HL-60 (cell line): ENCODE measurements around the gene NCOR2.

Experiments used
- GABPA ChIP-seq: IDR thresholded peaks from 2 replicates; pipeline ENCODE4 v1.6.1; 2012; ENCODE audit warnings: low read depth
- POLR2AphosphoS5 ChIP-seq: IDR thresholded peaks from 2 replicates; pipeline ENCODE4 v1.6.1; 2012; ENCODE audit warnings: low read depth
- TF ChIP-seq, protein P1 (sequence below): IDR thresholded peaks from one replicate; pipeline ENCODE4 v1.5.1; 2011; ENCODE audit warnings: low read length, control low read depth, inconsistent platforms; ENCODE audit not compliant: insufficient read depth
- TF ChIP-seq, protein P2 (sequence below): IDR thresholded peaks from 2 replicates; pipeline ENCODE4 v1.6.1; 2012; ENCODE audit warnings: low read depth; ENCODE audit not compliant: insufficient replicate concordance

DNA sequence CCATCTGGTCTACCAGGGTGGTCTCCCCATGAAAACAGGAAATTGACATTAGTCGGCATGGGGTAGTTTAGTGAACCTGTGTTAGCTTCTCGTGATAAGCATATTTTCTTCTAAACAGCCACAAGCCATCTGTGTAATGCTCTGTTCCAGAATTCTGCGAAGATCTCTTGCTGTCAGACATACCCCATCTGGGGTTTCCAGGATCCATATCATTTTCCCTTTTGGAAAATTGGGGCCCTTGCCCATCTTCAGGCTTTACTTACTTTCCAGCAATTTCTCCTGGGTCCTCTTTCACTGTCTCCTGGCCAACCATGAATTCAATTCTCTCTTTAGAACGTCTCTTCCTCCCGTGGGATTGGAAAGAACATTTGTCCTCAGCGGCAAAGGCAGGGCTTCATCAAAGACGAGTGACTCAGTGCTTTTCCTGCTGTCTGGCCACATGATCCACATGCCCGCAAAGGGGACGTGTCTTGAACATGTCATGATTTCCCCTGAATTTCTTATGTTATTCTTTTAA, 21.4 kb upstream of the NCOR2 start:
- TF ChIP-seq, protein P1, sequence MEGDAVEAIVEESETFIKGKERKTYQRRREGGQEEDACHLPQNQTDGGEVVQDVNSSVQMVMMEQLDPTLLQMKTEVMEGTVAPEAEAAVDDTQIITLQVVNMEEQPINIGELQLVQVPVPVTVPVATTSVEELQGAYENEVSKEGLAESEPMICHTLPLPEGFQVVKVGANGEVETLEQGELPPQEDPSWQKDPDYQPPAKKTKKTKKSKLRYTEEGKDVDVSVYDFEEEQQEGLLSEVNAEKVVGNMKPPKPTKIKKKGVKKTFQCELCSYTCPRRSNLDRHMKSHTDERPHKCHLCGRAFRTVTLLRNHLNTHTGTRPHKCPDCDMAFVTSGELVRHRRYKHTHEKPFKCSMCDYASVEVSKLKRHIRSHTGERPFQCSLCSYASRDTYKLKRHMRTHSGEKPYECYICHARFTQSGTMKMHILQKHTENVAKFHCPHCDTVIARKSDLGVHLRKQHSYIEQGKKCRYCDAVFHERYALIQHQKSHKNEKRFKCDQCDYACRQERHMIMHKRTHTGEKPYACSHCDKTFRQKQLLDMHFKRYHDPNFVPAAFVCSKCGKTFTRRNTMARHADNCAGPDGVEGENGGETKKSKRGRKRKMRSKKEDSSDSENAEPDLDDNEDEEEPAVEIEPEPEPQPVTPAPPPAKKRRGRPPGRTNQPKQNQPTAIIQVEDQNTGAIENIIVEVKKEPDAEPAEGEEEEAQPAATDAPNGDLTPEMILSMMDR: no peak
- TF ChIP-seq POLR2AphosphoS5 (no peak), GABPA (no peak)
- TF ChIP-seq, protein P2, sequence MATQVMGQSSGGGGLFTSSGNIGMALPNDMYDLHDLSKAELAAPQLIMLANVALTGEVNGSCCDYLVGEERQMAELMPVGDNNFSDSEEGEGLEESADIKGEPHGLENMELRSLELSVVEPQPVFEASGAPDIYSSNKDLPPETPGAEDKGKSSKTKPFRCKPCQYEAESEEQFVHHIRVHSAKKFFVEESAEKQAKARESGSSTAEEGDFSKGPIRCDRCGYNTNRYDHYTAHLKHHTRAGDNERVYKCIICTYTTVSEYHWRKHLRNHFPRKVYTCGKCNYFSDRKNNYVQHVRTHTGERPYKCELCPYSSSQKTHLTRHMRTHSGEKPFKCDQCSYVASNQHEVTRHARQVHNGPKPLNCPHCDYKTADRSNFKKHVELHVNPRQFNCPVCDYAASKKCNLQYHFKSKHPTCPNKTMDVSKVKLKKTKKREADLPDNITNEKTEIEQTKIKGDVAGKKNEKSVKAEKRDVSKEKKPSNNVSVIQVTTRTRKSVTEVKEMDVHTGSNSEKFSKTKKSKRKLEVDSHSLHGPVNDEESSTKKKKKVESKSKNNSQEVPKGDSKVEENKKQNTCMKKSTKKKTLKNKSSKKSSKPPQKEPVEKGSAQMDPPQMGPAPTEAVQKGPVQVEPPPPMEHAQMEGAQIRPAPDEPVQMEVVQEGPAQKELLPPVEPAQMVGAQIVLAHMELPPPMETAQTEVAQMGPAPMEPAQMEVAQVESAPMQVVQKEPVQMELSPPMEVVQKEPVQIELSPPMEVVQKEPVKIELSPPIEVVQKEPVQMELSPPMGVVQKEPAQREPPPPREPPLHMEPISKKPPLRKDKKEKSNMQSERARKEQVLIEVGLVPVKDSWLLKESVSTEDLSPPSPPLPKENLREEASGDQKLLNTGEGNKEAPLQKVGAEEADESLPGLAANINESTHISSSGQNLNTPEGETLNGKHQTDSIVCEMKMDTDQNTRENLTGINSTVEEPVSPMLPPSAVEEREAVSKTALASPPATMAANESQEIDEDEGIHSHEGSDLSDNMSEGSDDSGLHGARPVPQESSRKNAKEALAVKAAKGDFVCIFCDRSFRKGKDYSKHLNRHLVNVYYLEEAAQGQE: no peak
